Thoracic aorta (tissue), 2 donors: ENCODE measurements around the gene GOLGA2. TPM values are rescaled to one million over a fixed set of nuclear protein-coding genes. Genes with fewer than 3 reads are reported as not detected.

ENCODE experiments used
- ATAC-seq: fragments of 150-250 bp; one replicate; pipeline ENCODE4 v1.8.0; 2017; ENCODE audit warnings: low read depth; ENCODE audit not compliant: insufficient number of reproducible peaks, low FRiP score
- DNase-seq: peaks from one replicate; pipeline ENCODE4 v3.0.0-alpha.2; 2020; ENCODE audit warnings: low spot score
- H3K27ac ChIP-seq, 2 donors: fragments of 200-600 bp; sonication (generic); 1 replicate in 1 of 2; 2 replicates in 1 of 2; pipeline ENCODE4 v1.5.1; 2016; ENCODE audit warnings: mild to moderate bottlenecking in 2 of 2, moderate library complexity in 2 of 2
- H3K27me3 ChIP-seq: fragments of 200-600 bp; sonication (generic); replicated peaks from 2 replicates; pipeline ENCODE4 v1.6.0; 2016; ENCODE audit warnings: mild to moderate bottlenecking; ENCODE audit not compliant: insufficient read depth
- H3K36me3 ChIP-seq: fragments of 200-600 bp; sonication (generic); one replicate; pipeline ENCODE4 v1.5.1; 2016
- H3K4me1 ChIP-seq, 2 donors: fragments of 200-600 bp; sonication (generic); 1 replicate in 1 of 2; 2 replicates in 1 of 2; pipeline versions ENCODE4 v1.5.1 to v1.6.0; 2016; ENCODE audit warnings: low read depth in 2 of 2, mild to moderate bottlenecking in 1 of 2; ENCODE audit not compliant: control insufficient read depth in 1 of 2
- H3K4me3 ChIP-seq: fragments of 200-600 bp; sonication (generic); 2 replicates; pipeline ENCODE4 v1.5.1; 2016; ENCODE audit warnings: mild to moderate bottlenecking
- H3K9me3 ChIP-seq: fragments of 200-600 bp; sonication (generic); 2 replicates; pipeline ENCODE4 v1.5.1; 2016
- total RNA-seq, 2 donors: library from RNA; depleted of rRNA; stranded (reverse); fragments of >200 nt; gene quantifications; one replicate each; pipeline versions ENCODE4 v1.1.0 to v1.2.3, GENCODE V29; 2016
- TF ChIP-seq, protein P1 (sequence below): fragments of 200-600 bp; sonication (generic); IDR thresholded peaks from one replicate; pipeline ENCODE4 v1.5.1; 2019; ENCODE audit warnings: antibody characterized with exemption

Gene GOLGA2
- total RNA-seq, 2 donors from 2014 or later = 115 to 141 TPM

DNA sequence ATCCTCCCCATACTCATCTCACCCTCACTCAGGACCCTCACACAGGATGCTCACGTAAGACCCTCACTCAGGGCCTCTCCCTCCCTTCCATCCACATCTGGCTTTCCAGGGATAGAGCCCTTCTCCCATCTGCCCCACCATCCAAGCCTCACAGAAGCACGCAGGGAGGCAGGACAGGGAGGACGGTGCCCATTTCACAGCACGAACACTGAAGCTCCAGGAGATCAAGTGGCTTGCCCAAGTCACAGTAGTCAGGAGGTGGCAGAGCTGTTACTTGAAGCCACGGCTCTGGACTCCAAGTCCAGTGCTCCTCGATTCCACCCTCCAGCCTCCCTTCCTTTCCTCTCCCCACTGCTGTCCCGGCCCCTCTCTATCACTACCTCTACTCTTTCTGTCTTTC, 50.9 kb downstream of the GOLGA2 start:
- Histone ChIP-seq H3K36me3 (no peaks in the 10 kb centered on the region), H3K4me3 (no peak overlapping the region), H3K4me1 (no peaks in the 10 kb centered on the region), H3K9me3 (no peaks in the 10 kb centered on the region), H3K27me3 (no peaks in the 10 kb centered on the region), H3K27ac (no peak overlapping the region)
- DNase-seq (no peak), ATAC-seq (no peak)
- TF ChIP-seq, protein P1, sequence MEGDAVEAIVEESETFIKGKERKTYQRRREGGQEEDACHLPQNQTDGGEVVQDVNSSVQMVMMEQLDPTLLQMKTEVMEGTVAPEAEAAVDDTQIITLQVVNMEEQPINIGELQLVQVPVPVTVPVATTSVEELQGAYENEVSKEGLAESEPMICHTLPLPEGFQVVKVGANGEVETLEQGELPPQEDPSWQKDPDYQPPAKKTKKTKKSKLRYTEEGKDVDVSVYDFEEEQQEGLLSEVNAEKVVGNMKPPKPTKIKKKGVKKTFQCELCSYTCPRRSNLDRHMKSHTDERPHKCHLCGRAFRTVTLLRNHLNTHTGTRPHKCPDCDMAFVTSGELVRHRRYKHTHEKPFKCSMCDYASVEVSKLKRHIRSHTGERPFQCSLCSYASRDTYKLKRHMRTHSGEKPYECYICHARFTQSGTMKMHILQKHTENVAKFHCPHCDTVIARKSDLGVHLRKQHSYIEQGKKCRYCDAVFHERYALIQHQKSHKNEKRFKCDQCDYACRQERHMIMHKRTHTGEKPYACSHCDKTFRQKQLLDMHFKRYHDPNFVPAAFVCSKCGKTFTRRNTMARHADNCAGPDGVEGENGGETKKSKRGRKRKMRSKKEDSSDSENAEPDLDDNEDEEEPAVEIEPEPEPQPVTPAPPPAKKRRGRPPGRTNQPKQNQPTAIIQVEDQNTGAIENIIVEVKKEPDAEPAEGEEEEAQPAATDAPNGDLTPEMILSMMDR = no peak

DNA sequence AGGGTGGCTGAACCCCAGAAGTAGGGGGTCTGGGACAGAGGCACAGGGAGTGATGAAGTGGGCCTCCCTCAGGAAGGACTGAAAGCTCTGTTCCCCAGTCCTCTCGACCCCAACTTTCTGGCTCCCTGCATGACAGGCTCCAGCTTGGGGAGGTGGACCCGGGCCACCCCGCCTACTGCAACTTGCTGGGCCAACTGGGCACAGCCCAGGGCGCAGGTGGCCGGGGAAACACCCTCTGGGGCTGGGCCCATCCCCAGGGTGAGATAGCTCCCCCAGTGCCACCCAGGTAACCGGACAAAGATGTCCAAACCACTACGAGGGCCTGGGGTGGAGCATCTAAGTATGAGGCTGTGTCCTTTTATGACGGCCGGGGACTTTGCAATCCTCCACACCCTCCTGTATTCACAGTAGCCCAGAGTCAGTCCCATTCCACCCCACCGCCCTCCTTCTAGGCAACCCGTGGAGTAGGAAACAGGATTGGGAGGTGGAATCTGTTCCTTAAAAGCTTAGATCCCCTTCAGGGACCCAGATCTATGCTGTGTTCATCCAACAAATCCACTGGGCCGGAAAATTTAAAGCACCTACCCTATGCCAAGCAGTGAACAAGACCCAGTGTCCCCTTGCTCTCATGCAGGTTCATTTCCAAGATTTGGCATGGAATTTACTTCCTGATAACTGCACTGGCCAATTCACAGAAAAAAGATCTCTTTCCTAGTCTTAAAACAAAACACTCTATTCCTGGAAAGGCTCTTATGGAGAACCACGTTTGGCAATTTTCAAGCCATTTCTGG, 52.7 kb downstream of the GOLGA2 start:
- Histone ChIP-seq H3K36me3 (no peaks in the 10 kb centered on the region), H3K9me3 (no peaks in the 10 kb centered on the region), H3K4me1 (peaks cover 0 to 13% of the 10 kb centered on the region in 2 donors), H3K27ac (no peak overlapping the region), H3K4me3 (no peak overlapping the region), H3K27me3 (no peaks in the 10 kb centered on the region)
- no peak for DNase-seq
- TF ChIP-seq, protein P1 = no peak
- no peak for ATAC-seq

DNA sequence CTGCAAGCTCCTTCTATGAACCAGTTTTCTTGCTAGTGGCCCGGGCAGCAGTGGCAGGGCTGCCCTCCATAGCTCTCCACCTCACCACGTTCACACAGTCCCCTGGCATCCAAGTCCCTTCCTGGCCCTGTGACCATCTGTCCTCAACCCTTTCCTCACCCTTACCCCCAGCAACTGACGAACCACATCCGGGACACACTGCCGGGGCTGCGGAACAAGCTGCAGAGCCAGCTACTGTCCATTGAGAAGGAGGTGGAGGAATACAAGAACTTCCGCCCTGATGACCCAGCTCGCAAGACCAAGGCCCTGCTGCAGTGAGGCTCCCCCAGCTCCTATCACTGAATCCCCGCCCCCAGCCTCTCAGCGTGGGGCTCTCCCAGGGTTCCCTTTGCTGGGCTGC, 53.8 kb downstream of the GOLGA2 start:
- no peak for ATAC-seq
- TF ChIP-seq, protein P1 = no peak
- Histone ChIP-seq H3K27ac (no peak overlapping the region), H3K9me3 (no peaks in the 10 kb centered on the region), H3K36me3 (no peaks in the 10 kb centered on the region), H3K4me1 (peaks cover 0 to 13% of the 10 kb centered on the region in 2 donors), H3K4me3 (no peak overlapping the region), H3K27me3 (no peaks in the 10 kb centered on the region)
- DNase-seq = no peak

DNA sequence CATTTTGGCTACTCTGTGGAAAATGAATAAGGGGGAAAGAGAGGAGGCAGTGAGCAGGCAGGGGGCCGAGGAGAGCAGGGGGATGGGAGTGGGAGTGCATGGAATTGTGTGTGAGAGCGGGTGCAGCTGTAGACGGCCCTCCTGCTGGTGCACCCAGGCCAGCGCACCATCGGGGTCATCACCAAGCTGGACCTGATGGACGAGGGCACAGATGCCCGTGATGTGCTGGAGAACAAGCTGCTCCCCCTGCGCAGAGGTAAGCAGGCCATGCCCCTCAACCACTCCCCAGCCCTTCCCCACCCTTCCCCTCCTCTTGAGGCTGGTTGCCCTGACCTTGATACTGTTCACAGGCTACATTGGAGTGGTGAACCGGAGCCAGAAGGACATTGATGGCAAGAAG, 56.0 kb downstream of the GOLGA2 start:
- TF ChIP-seq, protein P1 = no peak
- DNase-seq (no peak), ATAC-seq (no peak)
- Histone ChIP-seq H3K36me3 (no peaks in the 10 kb centered on the region), H3K4me3 (no peak overlapping the region), H3K27ac (no peak overlapping the region), H3K27me3 (no peaks in the 10 kb centered on the region), H3K9me3 (no peaks in the 10 kb centered on the region), H3K4me1 (peaks cover 0 to 13% of the 10 kb centered on the region in 2 donors)

DNA sequence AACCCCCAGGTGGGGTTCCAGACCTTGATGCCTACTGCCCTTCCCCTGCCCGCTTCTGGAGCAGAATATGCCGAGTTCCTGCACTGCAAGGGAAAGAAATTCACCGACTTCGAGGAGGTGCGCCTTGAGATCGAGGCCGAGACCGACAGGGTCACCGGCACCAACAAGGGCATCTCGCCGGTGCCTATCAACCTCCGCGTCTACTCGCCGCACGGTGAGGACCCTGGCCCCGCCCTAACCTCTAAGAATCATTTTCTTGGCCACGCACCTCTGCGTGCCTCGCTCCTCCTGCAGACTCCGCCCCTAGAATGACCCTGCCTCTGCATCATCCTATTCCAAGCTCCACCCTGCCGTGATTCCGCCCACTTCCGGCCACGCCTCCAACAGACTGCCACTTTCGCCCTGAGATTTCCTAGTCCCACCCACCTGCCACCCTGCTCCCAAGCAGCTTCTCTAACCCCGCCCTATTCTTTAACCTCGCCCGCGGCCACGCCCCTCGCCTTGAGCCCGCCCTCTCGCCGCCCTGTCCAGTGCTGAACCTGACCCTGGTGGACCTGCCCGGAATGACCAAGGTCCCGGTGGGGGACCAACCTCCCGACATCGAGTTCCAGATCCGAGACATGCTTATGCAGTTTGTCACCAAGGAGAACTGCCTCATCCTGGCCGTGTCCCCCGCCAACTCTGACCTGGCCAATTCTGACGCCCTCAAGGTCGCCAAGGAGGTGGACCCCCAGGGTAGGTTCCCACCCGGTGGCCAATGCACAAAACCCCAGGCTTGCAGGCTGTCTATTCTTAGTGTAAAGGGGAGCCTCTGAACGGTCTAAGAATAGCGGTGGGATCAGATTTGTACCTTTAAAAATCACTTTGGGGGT, 57.1 kb downstream of the GOLGA2 start:
- Histone ChIP-seq H3K36me3 (no peaks in the 10 kb centered on the region), H3K27ac (no peak overlapping the region), H3K9me3 (no peaks in the 10 kb centered on the region), H3K27me3 (no peaks in the 10 kb centered on the region), H3K4me3 (peak overlapping the region; percentile 65), H3K4me1 (peaks cover 0 to 13% of the 10 kb centered on the region in 2 donors)
- DNase-seq (peak; percentile 78), ATAC-seq (peak; percentile 62)
- TF ChIP-seq, protein P1 = peak; percentile 21
